ENCODE measurements around the gene KAT2B.

KAT2B gene

GRCh38 chr3:20056725-20057611 is 16.7 kb downstream of the KAT2B start:
- Histone ChIP-seq H3K27me3 (no peaks in the 10 kb centered on the region), H3K9me3 (no peaks in the 10 kb centered on the region), H3K36me3 (no peaks in the 10 kb centered on the region), H3K4me3 (ENCODE audit: low read depth in 1 of 2, low read length in 1 of 2) (no peak overlapping the region), H3K27ac (peak overlapping the region; percentile 30), H3K4me1 (ENCODE audit: control insufficient read depth in 1 of 2, insufficient read depth in 1 of 2, low read depth in 1 of 2, low read length in 1 of 2) (peaks cover 49 to 78% of the 10 kb centered on the region in 2 experiments)
- no peak for TF ChIP-seq CTCF (IDR thresholded peaks at IDR 0.05)

GRCh38 chr3:20057612-20058180 is 17.4 kb downstream of the KAT2B start:
- no peaks in the 10 kb centered on the region for H3K27me3 ChIP-seq
- H3K9me3 ChIP-seq = no peaks in the 10 kb centered on the region
- no peak overlapping the region for H3K4me3 ChIP-seq (ENCODE audit: low read depth in 1 of 2, low read length in 1 of 2)
- peak overlapping the region; percentile 30 for H3K27ac ChIP-seq
- no peak for TF ChIP-seq CTCF (IDR thresholded peaks at IDR 0.05)
- no peaks in the 10 kb centered on the region for H3K36me3 ChIP-seq
- H3K4me1 ChIP-seq (ENCODE audit: control insufficient read depth in 1 of 2, insufficient read depth in 1 of 2, low read depth in 1 of 2, low read length in 1 of 2) = peaks cover 49 to 77% of the 10 kb centered on the region in 2 experiments

DNA sequence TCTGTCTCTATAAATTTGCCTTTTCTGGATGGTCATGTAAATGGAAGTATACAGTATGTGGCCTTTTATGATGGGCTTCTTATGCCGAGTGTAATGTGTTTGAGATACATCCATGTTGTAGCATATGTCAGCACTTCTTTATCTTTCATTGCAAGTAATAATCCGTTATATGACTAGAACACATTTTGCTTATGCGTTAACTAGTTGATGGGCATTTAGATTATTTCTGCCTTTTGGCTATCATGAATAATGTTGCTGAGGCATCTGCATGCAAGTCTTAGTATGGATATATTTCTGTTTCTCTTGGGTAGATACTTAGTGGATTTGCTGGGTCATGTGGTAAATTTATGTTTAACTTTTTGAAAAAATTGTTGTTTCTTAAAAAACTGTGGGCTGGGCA is 19.7 kb downstream of the KAT2B start:
- Histone ChIP-seq H3K27me3 (no peaks in the 10 kb centered on the region), H3K36me3 (no peaks in the 10 kb centered on the region), H3K27ac (peak overlapping the region; percentile 83), H3K9me3 (no peaks in the 10 kb centered on the region), H3K4me1 (ENCODE audit: control insufficient read depth in 1 of 2, insufficient read depth in 1 of 2, low read depth in 1 of 2, low read length in 1 of 2) (peaks cover 37 to 56% of the 10 kb centered on the region in 2 experiments), H3K4me3 (ENCODE audit: low read depth in 1 of 2, low read length in 1 of 2) (no peak overlapping the region)
- no peak for TF ChIP-seq CTCF (IDR thresholded peaks at IDR 0.05)

DNA sequence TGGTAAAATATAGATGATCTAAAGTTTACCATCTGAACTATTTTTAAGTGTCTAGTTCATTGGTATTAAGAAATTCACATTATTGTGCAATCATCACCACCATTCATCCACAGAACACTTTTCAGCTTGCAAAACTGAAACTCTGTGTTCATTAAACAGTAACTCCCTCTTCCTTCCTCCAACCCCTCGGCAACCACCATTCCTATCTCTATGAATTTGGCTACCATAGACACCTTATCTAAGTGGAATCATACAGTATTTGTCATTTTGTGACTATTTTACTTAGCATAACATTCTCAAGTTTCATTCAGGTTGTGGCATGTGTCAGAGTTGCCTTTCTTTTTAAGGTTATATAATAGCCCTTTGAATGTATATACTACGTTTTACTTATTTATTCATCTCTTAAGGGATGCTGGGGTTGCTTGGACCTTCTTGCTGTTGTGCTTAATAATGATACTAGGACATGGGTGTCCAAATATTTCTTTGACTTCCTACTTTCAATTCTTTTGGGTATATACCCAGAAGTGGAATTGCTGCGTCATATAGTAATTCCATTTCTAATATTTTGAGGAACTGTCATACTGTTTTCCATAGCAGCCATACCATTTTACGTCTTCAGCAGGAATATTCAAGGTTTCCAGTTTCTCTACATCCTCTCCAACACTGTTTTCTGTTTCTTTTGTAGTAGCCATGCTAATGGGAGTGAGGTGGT is 20.9 kb downstream of the KAT2B start:
- Histone ChIP-seq H3K9me3 (no peaks in the 10 kb centered on the region), H3K27ac (peak overlapping the region; percentile 83), H3K27me3 (no peaks in the 10 kb centered on the region), H3K4me3 (ENCODE audit: low read depth in 1 of 2, low read length in 1 of 2) (peak overlapping the region; percentile 40 to 50), H3K4me1 (ENCODE audit: control insufficient read depth in 1 of 2, insufficient read depth in 1 of 2, low read depth in 1 of 2, low read length in 1 of 2) (peaks cover 25 to 44% of the 10 kb centered on the region in 2 experiments), H3K36me3 (no peaks in the 10 kb centered on the region)
- no peak for TF ChIP-seq CTCF (IDR thresholded peaks at IDR 0.05)

DNA sequence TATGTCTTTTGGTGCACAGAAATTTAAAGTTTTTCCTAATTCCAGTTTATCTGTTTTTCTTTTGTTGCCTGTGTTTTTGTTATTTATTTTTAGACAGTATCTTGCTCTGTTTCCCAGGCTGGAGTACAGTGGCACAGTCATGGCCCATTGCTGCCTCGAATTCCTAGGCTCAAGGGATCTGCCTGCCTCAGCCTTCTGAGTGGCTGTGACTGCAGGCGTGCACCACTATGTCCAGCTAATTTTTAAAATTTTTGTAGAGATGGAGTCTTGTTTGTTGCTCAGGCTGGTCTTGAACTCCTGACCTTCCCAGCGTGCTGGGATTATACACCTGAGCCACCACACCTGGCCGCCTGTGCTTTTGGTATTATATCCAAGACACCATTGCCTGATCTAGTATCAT is 22.8 kb downstream of the KAT2B start:
- H3K27ac ChIP-seq = no peak overlapping the region
- H3K36me3 ChIP-seq = no peaks in the 10 kb centered on the region
- H3K4me3 ChIP-seq (ENCODE audit: low read depth in 1 of 2, low read length in 1 of 2) = no peak overlapping the region
- no peaks in the 10 kb centered on the region for H3K27me3 ChIP-seq
- TF ChIP-seq CTCF (IDR thresholded peaks at IDR 0.05) = no peak
- H3K9me3 ChIP-seq = no peaks in the 10 kb centered on the region
- H3K4me1 ChIP-seq (ENCODE audit: control insufficient read depth in 1 of 2, insufficient read depth in 1 of 2, low read depth in 1 of 2, low read length in 1 of 2) = peaks cover 19 to 27% of the 10 kb centered on the region in 2 experiments

Measured in neutrophil (primary cell).